Dedifferentiated amniotic fluid mesenchymal stem cell (primary cell): ENCODE measurements around the gene TMEM175.

Source experiments
- DNase-seq: peaks from one replicate; pipeline ENCODE4 v3.0.0-alpha.2; 2016; ENCODE audit errors: extremely low spot score

TMEM175 gene

GRCh38 chr4:899556-899906 is 32.7 kb upstream of the TMEM175 start:
- no peak for DNase-seq

GRCh38 chr4:900073-900472 is 32.2 kb upstream of the TMEM175 start:
- no peak for DNase-seq

GRCh38 chr4:900721-901120 is 31.5 kb upstream of the TMEM175 start:
- no peak for DNase-seq

GRCh38 chr4:901192-901910 is 30.9 kb upstream of the TMEM175 start:
- DNase-seq = no peak

GRCh38 chr4:903066-904046 is 28.9 kb upstream of the TMEM175 start:
- no peak for DNase-seq

- no peak for DNase-seq
Observed at GRCh38 chr4:905485-906338, 26.5 kb upstream of the TMEM175 start.

GRCh38 chr4:906339-907102 is 25.7 kb upstream of the TMEM175 start:
- no peak for DNase-seq

- DNase-seq = no peak
Observed at GRCh38 chr4:907103-907400, 25.2 kb upstream of the TMEM175 start.

GRCh38 chr4:907691-908425 is 24.4 kb upstream of the TMEM175 start:
- no peak for DNase-seq

GRCh38 chr4:909131-909571 is 23.1 kb upstream of the TMEM175 start:
- DNase-seq = no peak

- no peak for DNase-seq
Observed at GRCh38 chr4:909821-910220, 22.4 kb upstream of the TMEM175 start.

- no peak for DNase-seq
Observed at GRCh38 chr4:910366-911091, 21.7 kb upstream of the TMEM175 start.

GRCh38 chr4:911221-911751 is 21.0 kb upstream of the TMEM175 start:
- no peak for DNase-seq

GRCh38 chr4:911871-912490 is 20.3 kb upstream of the TMEM175 start:
- DNase-seq = no peak

GRCh38 chr4:912548-913279 is 19.5 kb upstream of the TMEM175 start:
- no peak for DNase-seq

- no peak for DNase-seq
Observed at GRCh38 chr4:913280-913618, 19.0 kb upstream of the TMEM175 start.

- no peak for DNase-seq
Observed at GRCh38 chr4:914531-914930, 17.7 kb upstream of the TMEM175 start.

GRCh38 chr4:915041-915474 is 17.2 kb upstream of the TMEM175 start:
- DNase-seq = no peak

GRCh38 chr4:915595-915994 is 16.7 kb upstream of the TMEM175 start:
- DNase-seq = no peak
